GM19468 (cell line): ENCODE measurements around the gene ARMH4.

Source experiments
- ATAC-seq: cut with Tn5 transposase; IDR thresholded peaks from one replicate; pipeline ENCODE4 v1.9.1; 2021; ENCODE audit warnings: mild to moderate bottlenecking, moderate library complexity, moderate number of reproducible peaks; ENCODE audit not compliant: unreplicated experiment; ENCODE audit errors: extremely low read depth

The ARMH4 gene

DNA sequence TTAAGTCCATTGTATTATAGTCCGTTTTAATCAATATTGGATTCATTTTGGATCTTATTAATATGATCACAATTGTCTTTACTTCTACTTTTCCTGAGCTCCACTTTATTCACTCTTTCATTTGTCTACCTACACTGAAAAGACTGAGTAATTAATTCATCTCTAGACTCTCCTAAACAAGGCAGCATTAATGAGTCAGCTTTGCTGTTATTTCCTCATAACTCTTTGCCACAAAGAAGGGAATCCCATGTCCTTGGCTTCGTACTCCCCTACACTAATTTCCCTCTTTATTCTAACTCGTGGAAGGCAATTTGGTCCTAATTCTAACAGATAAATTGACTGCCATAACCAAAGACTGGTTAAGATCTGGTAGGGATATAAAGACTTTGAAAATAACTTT is 91.9 kb downstream of the ARMH4 start:
- no peak for ATAC-seq

DNA sequence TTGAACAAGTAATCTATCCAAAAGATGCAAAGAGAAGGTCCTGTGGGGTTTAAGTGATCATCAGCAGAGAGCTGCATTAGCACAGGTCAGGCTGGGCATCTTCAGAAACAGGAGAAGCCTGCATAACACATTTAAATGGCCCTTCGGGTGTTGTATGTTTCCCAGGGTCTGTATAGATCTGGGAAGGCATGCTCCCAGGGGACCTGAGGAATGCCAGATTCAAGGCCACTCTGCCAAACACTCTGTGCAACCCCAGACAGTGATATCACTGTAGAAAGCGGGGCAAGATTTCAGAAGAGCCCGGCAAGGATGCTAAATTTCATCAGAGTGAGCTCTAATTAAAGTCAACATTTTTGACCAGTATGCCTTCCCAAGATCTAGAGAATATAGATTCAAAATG is 92.9 kb downstream of the ARMH4 start:
- ATAC-seq: no peak

DNA sequence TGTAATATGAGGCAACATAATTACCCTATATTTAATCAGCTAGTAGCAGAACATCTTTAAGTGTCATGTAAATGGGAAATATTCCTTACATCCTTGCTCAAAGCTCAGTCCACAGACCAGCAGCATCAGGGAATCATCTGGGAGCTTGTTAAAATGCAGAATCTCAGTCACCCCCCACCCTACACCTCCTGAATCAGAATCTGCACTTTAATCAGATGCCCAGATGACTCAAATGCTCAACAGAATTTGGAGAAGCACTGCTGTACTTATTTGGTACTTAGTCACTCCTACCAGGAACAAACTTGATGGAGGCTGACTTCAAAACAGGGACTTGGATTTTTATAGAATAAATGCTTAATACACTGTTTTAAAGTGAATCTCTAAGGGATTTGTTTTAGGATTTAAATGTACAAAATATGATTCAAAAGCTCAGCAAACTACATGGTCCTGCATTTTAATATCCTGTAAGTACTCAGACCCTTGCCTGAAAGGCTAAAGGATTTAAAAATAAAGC is 96.5 kb downstream of the ARMH4 start:
- no peak for ATAC-seq

DNA sequence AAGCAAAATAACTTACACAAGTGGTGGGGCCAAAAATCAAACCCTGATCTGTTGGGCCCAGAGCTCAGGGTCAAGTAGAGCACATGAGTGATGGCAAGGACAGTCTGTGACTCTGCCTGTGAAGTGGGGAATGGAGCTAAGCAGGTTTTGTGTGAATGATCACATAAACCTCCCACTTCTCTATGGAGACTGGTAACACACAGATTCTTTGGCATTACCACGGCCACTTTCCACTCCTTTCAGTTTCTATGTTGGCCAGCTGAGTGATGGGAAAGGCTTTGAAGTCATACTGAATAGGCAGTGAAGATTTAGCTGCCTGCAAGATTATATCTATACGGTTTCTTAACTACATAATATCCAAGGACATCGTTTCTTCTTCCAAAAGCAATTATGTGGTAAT is 97.9 kb downstream of the ARMH4 start:
- no peak for ATAC-seq

DNA sequence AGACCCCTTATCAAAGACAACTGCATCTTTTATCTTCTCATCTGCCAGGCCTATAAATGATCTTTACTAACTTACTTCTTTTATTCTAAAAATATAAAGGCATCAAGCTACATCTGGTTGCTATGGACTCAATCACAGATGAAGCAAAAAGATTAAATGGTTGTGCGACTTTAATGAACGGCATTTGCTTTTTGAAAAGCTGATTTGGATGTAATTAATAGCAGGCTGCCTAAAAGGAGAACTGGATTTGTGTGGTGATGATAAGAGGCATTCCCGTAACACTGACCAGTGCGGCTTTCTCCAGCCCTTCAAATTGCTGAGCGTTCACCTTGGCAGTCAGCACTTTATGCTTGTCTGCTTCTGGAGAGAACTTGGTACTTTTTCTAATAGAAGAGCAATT is 103.8 kb downstream of the ARMH4 start:
- no peak for ATAC-seq

DNA sequence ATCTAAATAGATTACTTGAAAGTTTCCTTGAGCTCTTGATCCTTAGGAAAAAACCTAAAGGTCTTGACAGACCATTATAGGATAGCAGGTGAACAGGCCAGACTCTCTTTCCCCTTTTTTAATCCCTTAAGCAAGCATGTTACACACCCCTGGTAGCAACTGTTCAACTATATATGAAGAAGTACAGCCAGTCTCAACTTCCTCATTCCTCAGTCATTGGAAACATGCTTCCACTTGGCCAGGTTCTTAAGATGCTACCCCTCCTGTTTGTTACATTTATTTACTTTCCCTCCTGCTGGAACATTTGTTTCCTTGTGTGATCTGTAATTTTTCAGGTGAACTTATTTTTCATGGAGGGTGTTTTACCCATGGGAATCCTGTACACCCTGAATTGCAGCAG is 124.1 kb downstream of the ARMH4 start:
- ATAC-seq: no peak

DNA sequence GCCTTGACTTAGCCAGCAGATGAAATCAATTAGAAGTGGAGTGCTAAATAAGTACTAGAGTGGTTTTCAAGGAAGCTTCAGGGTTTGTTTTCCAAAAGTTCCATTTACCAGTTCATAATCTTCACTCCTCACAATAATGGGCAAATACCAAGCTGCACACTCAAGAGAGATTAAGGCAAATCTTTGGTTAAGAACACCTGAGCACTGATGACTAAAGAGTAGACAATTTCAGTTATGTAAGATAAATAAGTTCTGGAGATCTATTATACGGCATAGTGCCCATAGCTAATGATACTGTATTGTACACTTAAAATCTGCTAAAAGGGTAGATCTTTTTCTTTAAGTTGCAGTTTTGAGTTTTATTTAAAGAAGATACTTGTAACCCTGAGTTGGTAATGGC is 125.0 kb downstream of the ARMH4 start:
- ATAC-seq: no peak

DNA sequence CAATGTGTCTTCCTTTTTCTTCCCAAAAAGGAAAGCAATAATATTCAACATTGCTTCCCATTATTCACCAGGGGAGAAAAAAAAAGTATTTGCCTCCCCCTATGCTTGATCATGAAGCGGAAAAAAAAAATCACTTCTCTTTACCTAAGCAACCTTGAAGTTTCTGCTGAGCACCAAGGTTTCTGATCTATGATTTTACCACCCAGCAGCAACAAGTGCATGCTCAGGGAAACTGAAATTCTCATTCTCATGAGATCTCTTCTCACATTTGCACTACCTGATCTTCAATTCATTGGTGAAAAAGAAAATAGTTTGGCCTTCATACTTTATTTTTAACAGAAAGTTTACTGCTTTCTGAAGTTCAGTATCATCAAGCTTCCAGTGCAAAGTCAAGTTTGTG is 125.8 kb downstream of the ARMH4 start:
- no peak for ATAC-seq

DNA sequence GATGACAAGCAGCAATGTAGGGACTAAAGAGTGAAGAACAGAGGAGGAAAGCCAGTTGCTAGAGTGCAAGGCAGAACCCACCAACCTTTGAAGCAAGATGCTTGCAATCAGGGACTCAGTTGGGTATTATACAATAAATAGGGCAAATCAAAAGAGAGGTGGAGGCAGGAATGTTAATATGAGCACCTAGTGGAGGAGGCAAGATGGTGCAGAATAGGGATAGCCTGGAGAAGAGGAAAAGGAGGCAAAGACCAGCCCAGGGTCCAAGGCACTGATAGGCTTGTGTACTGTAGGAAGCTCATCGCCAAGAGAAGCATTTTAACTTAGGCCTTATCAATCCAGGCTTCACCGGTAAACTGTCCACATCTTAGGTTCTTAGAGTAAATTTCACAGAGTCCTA is 137.2 kb downstream of the ARMH4 start:
- ATAC-seq: no peak

DNA sequence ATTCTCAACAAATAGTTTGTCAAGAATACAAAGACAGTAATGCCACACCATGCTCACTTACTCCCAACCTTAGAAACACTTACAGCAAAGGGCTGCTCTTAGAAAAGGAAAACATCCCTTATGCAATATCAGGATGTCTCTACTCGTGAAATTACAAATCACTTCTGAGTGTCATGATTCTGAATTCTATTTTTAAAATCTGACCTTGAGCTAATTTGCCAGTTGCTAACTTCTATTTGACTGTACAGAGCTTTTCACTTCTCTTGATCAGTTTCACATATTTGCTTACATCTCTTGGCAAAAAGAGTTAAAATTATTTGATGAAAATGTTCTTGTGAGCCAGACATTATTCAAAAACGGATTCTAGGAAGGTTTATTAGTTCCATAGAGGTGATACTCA is 149.4 kb downstream of the ARMH4 start:
- ATAC-seq: no peak

DNA sequence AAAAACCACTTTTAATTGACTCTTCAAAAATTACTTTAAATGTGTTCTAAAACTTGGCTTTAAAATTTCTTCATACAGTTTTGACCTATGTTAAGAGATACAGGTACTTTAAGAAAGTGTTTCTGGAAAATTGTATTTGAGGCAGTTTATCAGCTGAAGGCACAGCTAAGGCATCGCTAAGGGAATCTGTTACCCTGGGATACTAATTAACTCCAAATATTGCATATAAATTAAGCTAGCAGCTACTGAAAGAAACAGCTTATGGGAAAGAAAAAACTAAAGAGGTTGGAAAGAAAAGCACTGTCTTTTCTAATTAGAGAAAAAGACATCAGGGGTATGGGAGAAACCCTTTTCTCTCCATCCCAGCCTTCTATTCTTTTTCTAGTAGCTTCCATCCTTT is 152.0 kb downstream of the ARMH4 start:
- ATAC-seq: no peak

DNA sequence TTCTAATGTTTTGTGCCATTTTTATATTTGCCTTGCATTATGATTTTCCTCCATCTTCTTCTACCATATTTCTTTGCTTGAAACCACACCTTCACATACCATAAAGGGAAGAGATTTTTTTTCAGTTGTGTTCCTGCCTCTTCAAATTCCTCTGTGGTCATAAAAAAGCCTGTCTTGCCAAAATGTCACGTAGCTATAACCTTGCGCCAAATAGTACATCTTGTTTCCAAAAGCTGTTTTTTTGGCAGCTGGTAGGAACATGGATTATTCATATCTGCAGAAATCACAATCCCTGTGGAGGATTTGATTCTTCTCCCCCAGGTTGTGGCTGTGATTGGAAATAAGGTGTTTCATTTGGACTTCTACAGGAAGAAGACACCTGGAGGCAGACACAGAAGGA is 152.5 kb downstream of the ARMH4 start:
- ATAC-seq: no peak

DNA sequence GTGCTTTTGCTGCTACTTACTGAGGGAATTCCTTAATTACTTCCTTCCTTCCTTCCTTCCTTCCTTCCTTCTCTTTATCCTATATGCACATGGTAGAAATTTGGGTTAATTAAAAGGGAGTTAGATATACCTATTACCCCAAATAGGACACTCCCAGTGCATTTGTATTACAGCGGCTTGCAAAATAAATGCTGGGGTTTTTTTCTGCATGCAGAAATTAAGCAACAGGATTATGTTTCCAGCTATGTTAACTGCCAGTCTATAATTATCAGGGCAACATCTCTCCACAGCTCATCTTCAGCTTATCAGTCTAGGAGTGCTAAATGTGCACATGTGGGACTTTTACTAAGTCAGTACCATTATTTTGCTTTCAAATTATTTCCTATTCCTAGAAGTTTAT is 153.2 kb downstream of the ARMH4 start:
- no peak for ATAC-seq

DNA sequence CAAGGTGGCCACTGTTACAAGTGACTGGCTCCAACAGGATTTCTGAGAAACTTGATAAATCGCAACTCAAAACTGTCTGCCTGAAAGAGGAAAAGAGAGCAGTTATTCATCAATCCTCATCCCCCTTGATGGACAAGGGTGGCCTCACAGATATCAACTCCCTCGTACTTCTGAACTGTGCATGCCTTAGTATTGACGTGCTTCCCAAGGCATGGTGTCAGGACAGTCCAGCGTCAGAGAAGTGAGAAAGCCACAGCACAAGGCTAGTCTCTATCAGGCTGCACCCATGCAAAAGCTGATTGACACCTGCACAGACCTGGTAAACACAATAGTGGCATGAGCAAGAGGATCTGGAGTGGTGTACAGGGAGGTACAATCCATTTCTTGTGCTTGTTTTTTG is 160.7 kb downstream of the ARMH4 start:
- no peak for ATAC-seq

DNA sequence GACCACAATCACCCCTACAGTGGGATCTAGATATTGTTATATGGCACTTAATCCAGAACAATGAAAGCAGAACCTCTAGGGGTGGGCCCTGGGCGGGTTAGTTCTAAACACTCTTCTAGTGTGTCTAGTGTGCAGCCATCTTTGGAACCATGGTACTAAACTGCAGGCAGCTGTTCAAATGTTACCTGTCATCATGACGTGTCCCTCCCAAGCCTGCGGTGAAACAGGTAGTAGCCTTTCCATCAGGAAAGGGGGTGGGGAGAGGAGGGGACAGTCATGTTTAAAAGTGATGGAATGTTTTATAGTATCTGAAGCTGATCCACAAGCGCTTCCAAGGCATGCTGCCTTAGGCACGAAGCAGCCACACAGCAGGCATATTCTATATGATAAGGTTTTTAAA is 163.6 kb downstream of the ARMH4 start:
- no peak for ATAC-seq

DNA sequence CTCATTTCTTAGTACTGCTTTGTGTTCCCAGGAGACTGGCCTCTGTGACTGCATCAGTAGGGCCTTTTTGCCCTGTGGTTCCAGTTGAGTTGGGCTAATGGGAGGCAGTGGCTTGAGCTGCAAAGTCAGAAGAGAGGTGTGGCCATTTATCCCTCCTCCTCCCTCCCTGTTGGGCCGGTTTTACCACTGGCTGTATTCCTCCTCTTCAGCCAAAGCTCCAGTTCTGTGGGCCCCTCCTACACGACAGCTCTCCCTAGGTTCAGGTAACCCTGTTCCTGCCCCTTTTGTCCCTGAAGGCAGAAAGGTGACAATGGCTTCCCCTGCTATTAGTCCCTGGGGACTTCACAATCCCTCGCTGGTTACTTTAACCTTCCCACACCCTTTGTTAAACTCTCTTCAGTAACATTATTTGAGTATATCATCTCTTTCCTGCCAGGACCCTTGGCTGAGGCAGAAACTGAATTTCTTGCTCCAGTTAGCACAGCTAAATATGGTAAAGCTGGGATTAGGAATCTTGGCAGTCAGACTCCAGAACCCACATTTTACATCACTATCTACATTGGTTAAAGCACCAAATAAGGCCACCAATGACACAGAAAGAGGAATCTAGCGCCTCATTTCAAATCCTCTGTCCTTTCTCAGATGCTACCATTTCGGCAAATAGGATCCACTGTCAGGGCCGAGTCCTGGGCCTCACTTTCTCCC is 164.3 kb downstream of the ARMH4 start:
- no peak for ATAC-seq

DNA sequence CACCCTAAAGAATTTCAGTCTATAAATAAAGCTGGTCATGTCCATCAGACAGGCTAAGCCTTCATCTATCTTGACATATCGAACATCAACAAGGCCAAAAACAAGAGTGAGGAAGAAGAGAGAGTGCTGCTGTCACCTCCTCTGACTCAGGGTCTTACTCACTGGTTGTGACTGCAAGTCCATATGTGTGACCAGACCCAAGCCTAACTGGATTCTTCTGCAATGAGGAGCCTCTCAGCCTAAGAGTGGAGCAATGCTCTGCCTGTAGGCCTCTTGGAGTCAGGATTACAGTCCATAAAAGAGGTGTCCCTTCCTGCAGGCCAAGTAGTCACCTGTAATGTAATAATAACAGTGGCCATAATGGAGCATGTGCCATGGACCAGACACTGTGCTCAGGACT is 165.0 kb downstream of the ARMH4 start:
- no peak for ATAC-seq

DNA sequence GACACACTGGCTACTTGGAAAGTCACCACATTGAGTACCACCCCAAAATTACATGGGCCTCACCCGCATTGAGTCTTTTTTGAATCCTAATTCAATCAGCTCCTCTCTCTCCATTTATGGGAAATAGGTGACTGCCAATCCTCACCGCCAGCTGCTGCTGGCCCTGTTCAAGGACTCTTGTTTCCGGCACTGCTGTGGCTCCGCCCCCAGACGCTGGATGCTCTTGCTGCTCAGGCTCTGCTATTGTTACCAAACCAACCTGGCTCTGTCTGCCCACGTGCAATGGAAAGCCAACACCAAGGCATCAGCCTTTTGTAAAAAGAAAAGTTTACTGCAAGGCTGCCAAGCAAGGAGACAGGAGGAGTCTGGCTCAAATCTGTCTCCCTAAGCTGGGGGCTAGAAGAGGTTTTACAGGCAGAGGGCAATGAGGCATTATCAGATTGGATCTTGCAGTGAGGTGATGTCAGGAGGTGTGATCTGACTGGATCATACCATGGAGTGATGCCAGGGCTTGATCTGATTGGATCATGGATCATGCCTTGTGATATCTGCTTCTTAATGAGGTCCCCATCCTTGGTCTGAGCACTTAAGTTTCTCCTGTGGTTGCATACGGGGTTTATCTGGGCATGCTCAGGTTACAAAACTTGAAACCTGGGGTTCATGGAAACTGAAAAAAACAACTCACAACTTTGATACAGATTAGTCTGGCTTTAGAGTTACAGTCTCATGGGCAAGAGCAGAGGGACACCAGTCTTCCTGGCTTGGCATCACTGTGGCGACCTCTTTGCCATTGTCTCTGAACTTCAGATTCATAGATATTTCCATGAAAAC is 169.0 kb downstream of the ARMH4 start:
- ATAC-seq: no peak

DNA sequence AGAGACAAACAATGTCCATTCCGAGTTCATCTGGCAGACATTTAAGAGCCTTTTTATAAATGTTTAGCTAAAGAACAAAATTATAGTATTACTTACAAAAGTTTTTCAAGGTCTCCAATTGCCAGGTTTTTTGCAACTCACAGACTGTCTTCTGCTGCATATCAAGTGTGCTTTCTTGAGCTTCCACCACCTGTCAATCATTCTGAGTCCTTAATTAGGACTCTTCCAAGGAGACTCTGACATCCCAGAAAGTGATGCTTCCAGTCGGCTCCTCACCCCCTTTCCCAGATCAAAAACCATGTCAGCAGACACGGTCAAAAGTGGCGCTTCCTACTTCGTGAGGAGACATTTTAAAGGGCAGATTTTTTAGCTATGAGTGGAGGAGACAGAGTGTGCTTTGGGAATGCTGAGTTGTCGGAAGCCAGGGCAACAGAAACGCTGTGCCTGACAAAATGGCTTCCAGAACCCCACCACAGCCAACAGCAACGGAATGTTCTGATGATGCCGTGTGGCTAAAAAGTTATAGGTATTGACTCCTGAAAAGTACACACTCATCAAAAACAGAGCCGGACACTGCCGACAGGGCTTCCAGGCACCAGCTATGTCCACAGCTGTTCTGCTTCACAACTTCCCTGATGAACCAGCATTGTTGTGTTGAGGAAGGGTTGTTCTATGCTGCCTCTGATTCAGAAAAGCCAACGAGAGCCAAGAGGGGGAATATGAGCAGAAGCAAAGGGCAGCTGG is 170.0 kb downstream of the ARMH4 start:
- ATAC-seq: no peak

DNA sequence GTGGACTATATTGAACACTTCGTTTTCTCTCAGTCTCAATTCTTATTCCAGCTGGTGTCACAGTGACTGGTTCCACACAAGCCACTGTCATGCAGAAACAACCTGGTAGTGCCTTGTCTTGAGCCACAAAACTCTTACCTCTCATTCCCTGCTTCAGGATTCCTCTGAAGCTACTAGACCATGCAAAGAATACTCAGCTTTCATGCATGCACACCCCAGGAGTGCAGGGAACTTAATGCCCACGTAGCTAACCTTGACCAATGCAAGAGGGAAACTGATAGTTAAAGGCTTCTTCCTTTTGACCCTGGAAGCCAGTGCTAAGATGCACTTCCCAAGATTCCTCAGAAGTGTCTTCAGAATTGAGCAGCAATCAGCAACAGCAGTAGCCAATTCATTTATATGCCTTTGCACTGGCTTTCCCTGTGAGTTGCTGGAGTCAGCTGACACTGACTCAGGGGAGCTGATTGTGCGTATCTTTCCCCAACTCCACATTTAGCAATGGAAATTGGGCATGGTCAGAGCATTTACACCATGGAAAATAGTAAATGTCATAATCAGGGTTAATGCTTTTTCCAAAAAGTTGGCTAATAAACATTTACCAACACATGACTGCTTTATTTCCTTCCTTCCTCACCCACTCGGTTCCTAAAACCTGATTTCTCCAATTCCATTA is 172.5 kb downstream of the ARMH4 start:
- ATAC-seq: no peak
